ENCODE data around the gene SSX4.
"Not testable (repeated sequence)": the region's sequence is repeated elsewhere in the genome, so short reads cannot be mapped to it uniquely, and the experiment has no call there.

SSX4 gene

GRCh38 chrX:48383239-48383638 is at the start of gene SSX4:
Gene SSX4, plus strand, starts transcription at chrX:48383539. Its CDS starts 515 bp downstream, at chrX:48384054.
- not testable (repeated sequence) for DNase-seq

GRCh38 chrX:48346059-48346458 is 37.3 kb upstream of the SSX4 start:
- not testable (repeated sequence) for DNase-seq

- DNase-seq: not testable (repeated sequence)
Measured at GRCh38 chrX:48356315-48357094, 26.8 kb upstream of the SSX4 start, which contains the start of gene SSX3. Gene SSX3, minus strand, starts transcription at chrX:48356703. Its CDS starts 1,454 bp downstream, at chrX:48355249.

GRCh38 chrX:48357681-48358080 is 25.7 kb upstream of the SSX4 start:
- no peak for DNase-seq

GRCh38 chrX:48359281-48359680 is 24.1 kb upstream of the SSX4 start:
- DNase-seq: not testable (repeated sequence)

- not testable (repeated sequence) for DNase-seq
Measured at GRCh38 chrX:48367717-48368408, 15.5 kb upstream of the SSX4 start.

- not testable (repeated sequence) for DNase-seq
Measured at GRCh38 chrX:48370408-48370807, 12.9 kb upstream of the SSX4 start.

- not testable (repeated sequence) for DNase-seq
Measured at GRCh38 chrX:48396931-48397330, 13.6 kb downstream of the SSX4 start.

- not testable (repeated sequence) for DNase-seq
Measured at GRCh38 chrX:48397825-48398224, 14.5 kb downstream of the SSX4 start.

- DNase-seq: not testable (repeated sequence)
Measured at GRCh38 chrX:48411860-48412259, 28.5 kb downstream of the SSX4 start, which contains the start of gene SSX4B. Gene SSX4B, minus strand, starts transcription at chrX:48411960. Its CDS starts 588 bp downstream, at chrX:48411372.

GRCh38 chrX:48427027-48427716 is 43.8 kb downstream of the SSX4 start:
- DNase-seq: not testable (repeated sequence)

GRCh38 chrX:48429606-48430005 is 46.3 kb downstream of the SSX4 start:
- not testable (repeated sequence) for DNase-seq

GRCh38 chrX:48430166-48430565 is 46.8 kb downstream of the SSX4 start:
- not testable (repeated sequence) for DNase-seq

GRCh38 chrX:48433713-48434112 is 50.4 kb downstream of the SSX4 start:
- DNase-seq: peak; percentile 7

Measured in CD4-positive, alpha-beta T cell treated with Interleukin-10 for 1 hour (primary cell).